Neural progenitor cell (in vitro differentiated cells): ENCODE results near the gene RPS6KA1.

Source experiments
- EZH2phosphoT487 ChIP-seq: fragments of 200-600 bp; sonication (generic); IDR thresholded peaks from 2 replicates; pipeline ENCODE4 v1.6.1; 2017; ENCODE audit warnings: antibody characterized with exemption
- TF ChIP-seq, protein P1 (sequence below): fragments of 200-600 bp; sonication (generic); IDR thresholded peaks from 2 replicates; pipeline ENCODE4 v1.5.1; 2017; ENCODE audit warnings: antibody characterized with exemption, mild to moderate bottlenecking

DNA sequence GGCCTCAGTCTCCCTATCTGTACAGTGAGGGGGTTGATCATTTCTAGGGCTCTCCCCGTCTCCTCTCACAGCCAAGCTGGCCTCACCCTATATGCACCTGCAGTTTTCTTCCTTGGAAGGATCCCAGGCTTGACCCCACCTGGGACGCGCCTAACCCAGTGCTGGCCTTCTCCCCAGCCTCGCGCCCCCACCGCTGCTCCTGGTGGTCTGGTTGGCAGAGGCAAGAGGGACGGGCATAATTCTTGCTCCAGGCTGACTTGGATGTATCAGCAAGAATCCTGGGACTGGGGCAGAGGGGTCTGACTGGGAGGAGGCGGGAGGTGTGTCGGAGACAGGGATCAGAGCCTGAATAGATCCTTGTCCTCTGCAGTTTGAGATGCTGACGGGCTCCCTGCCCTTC is 25.2 kb downstream of the RPS6KA1 start:
- TF ChIP-seq, protein P1, sequence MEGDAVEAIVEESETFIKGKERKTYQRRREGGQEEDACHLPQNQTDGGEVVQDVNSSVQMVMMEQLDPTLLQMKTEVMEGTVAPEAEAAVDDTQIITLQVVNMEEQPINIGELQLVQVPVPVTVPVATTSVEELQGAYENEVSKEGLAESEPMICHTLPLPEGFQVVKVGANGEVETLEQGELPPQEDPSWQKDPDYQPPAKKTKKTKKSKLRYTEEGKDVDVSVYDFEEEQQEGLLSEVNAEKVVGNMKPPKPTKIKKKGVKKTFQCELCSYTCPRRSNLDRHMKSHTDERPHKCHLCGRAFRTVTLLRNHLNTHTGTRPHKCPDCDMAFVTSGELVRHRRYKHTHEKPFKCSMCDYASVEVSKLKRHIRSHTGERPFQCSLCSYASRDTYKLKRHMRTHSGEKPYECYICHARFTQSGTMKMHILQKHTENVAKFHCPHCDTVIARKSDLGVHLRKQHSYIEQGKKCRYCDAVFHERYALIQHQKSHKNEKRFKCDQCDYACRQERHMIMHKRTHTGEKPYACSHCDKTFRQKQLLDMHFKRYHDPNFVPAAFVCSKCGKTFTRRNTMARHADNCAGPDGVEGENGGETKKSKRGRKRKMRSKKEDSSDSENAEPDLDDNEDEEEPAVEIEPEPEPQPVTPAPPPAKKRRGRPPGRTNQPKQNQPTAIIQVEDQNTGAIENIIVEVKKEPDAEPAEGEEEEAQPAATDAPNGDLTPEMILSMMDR, result no peak
- no peak for TF ChIP-seq EZH2phosphoT487
